NCI-H2029 (cell line): ENCODE results near the gene RAE1.

Experiments
- DNase-seq: peaks from one replicate; lab custom pipeline; 2025; lab: John Stamatoyannopoulos, UW

The RAE1 gene

DNA sequence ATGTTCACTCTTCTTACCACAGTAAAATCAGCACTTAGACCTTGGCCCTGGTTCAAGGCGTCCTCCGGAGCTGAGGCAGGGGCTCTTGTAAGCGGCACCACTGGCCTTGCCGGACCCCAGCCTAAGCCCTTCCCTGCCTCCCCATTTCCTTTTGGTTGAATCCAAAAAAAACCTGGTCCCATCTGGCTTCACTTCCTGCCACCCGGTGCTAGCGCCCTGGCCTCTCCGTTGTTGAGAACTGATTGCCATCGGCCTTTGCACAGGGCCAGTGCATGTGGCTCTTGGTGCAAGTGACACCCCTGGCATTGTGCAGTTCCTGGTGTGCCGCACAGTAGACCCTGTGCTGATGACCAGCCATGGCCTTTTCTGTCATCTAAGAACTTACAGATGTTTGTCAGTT is 21.1 kb downstream of the RAE1 start:
- DNase-seq, result no peak

DNA sequence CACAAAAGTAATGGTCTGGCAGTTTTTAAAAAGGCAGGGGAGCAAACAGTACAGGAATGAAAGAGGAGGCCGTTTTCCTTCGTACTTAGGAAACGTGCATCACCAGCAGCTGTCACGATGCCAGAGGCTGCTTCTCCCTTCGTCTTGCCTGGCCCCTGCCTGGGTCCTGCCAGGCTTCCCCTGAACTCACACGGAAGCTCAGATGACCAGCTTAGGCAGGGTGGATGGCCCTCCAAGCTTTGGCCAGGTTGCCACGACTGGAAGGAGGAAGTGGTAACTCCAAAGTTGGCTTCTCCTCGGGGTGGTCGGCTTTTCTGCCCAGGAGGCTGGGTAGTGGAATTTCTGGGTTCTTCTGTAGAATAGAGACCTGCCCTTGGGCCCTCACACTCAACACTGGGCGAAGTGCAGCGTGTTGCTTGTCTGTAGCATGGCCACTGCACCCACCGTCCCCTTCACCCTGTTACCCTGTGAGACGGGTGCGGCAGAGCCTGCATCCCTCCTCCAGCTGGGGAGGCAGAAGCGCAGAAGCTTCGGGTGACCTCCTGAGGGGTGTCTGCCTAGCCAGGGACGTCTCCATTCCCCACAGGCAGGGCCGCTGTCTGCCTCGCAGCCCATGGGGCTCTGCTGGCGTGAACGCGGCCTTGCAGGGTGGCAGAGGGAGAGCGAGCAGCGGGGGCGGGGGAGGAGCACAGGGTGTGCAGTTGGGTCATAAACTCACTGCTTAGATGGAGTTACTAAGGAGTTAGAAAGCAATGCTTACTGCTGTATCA is 21.7 kb downstream of the RAE1 start:
- DNase-seq, result no peak

DNA sequence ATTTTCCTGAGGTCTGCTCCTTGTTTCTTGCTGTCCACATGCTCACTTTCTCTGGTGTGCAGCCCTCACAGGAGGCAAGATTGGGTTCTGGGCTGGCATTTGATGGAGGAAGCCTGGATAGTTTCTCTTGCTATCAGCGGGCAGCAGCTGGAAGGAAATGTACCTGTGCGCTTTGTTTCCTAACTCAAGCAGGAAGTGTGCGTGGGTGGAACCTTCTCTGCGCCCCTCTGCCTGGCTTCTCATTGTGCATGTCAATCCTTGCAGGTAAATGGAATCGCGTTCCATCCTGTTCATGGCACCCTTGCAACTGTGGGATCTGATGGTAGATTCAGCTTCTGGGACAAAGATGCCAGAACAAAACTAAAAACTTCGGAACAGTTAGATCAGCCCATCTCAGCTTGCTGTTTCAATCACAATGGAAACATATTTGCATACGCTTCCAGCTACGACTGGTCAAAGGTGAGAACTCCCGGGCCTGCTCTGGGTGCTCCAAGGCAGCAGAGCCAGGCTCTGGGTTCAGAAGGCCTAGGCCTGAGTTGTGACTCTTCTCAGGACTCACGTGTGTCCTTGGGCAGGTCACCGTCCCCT is 23.4 kb downstream of the RAE1 start:
- no peak for DNase-seq

DNA sequence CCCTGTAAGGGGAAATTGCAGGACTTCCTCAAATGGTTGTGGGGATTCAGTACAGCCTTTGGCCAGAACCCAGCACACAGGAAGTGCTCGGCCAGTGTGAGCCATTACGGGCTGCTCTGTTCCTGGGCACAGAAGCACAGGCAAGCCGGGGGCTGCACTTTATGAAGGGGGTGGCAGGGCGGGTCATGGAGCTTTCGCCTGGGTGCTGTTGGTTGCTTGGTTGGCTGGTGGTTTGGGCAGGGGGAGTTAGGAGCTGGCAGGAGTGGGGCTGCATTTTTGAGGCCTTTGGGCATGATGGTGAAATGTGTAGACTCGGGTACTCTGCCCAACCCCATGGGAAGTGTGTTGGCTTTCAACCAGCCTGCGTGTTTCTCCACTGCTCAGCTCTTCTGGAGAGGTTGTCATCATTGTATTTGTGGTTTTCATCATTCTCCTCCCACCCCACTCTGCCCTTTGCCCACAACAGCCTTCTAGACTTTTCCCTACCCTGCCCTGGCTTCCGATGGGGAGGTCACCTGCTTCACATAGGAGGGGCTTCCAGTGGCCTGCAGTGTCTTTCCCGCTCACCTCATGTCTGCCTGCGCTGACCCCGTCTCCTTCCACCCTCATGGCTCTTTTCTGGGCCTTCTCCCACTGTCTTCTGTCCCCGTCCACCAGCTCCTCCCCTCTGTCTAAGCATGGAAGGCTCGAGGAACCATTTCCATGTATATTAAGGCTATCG is 24.0 kb downstream of the RAE1 start:
- no peak for DNase-seq

- no peak for DNase-seq
Measured at GRCh38 chr20:57375652-57376230, 24.7 kb downstream of the RAE1 start.

DNA sequence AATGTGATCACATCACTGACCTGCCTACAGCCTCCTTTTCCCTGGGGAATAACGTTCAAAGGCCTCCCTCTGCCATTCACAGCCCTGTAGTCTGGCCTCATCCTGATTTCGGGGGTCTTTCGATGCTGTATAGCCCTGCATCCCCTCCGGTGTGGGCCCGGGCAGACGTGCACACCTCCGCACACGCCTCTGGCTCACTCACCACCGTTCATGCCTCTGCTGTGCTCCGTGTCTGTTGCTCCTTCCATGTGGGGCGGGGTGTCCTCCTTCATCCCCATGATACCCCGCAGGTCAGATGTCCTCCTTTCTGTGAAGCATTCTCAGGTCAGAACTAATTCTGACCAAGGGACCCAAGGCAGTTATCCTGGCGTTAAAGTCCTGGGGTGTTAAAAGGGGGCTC is 26.3 kb downstream of the RAE1 start:
- no peak for DNase-seq

DNA sequence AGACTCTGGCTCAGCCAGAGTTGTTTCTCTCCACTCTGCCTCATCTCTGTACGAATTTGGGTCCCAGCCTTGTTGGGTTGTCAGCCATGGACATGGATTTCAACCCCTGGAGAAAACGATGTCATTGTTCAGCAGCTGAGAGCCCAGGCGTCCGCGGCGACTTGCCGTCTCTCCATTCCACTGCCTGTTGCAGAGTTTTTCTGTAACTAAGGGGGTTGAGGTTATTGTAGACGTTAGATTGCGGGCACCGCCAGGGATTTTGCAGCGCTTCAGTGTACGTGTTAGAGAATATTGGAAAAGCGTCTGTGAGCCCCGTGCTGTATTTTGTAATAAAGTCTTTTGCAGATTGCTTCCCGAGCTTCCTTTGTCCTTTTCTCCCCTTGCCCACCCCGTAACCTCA is 27.1 kb downstream of the RAE1 start:
- DNase-seq, result no peak

DNA sequence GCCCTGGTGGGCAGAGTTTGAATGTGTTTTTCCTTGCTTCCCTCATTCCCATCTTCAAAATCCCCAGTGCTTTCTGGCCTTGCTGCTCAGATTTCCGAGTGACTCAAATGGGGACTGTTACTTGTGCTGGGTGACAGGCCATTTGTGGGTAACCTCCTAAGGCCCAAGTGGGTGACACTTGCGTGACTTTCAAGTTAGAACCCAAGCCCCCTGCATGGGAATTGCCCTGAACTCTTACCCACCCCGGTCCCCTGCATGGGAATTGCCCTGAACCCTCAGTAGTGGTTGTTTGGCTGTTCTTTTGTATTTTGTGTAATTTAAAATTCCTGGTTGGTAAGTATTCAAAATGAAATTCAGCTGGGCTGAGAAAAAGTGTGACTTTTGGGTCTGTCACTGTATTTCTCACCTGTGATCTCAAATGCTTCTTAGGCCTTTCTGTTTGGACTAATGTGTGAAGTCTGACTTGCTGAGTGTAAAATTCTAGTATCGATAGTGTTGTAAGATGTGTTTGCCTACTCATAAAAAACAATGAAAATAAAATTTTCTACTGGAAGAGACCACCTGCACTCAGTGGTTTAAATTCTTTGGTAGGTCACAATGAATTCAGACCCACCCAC is 27.7 kb downstream of the RAE1 start:
- no peak for DNase-seq

DNA sequence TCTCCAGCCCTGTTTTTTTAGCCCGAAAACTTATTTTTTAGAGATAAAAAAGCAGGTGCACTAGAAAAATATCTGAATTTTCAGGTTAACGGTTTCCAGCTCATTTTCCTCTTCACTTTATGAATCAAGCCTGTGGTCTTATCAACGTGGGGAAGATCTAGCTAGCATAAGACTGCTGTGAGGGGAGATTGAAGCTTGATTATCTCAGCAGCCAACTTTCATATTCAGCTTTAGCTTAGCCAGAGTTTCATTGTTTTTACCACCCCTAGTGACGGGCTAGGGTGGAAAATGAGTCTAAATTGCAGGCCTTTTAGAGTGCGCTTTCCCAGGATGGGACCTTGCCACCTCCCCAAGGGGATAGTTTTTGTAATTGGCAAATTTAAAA is 28.2 kb downstream of the RAE1 start:
- DNase-seq, result no peak

DNA sequence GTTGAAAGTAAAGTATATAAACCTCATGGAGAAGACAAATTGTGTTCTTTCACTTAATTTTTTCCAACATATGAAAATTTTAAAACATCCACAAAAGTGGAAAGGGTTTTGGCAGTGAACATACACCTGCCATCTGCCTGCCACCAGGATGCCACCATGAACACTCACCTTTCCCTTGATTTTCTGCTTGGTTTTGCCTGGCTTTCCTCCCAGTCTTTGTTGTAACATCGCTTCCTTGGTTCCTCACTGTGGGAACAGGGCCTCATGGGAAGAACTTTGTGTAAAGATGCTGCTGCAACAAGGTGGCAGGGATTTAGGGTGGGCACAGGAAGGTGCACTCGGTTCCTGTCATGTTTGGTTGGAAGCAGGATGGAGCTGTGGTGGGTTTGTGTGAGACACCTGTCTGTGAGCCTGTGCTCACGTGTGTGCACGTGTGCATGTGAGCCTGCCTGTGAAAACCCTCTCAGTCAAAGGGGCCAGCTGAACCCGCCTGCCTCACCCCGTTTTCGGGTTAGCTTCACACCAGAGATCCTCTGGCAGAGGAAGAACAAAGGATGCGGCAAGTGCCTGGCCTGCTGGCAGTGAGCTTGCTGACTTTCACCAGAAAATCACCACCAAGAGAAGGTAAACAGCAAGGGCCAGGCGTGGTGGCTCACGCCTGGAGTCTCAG is 29.2 kb downstream of the RAE1 start:
- DNase-seq, result no peak

- peak; percentile 40 for DNase-seq
Measured at GRCh38 chr20:57381596-57382503, 30.8 kb downstream of the RAE1 start.

GRCh38 chr20:57382516-57382915 is 31.5 kb downstream of the RAE1 start:
- DNase-seq, result no peak

DNA sequence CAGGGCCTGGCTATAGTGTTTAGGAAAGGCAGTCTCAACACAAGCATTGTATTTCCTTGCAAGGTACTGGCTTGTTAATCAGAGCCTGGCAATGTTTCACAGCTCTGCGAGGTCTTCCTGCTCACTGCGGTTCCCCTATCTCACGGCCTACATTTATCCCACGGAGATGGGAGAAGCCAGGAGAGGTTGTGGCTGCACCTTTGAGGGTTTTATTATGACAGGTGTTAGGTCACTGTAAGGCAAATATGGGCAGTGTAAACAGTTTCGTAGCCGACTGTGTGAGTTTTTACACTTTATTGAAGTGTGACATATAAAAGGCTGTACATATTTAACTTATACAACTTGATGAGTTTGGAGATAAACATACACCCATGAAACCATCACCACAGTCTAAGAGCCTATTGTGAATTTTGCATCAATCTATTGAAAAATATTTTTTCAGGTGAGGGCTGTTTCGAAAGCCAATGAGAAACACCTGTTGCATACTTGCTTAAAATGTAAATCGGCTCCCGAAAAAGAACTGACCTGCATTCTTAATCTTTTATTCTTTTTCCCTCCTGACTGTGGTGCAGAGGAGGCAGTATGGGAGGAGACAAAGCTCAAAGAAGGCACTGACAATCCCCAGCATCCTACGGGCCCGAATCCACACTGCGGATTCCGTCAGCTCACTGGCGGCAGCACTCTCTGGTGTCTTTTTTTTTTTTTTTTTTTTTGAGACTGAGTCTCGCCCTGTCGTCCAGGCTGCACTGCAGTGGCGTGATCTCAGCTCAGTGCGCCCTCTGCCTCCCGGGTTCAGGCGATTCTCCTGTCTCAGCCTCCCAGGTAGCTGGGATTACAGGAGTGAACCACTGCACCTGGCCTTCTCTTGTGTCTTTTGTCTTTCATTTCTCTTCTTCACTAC is 32.6 kb downstream of the RAE1 start:
- DNase-seq, result peak; percentile 60

- DNase-seq, result no peak
Measured at GRCh38 chr20:57384486-57384885, 33.4 kb downstream of the RAE1 start.

DNA sequence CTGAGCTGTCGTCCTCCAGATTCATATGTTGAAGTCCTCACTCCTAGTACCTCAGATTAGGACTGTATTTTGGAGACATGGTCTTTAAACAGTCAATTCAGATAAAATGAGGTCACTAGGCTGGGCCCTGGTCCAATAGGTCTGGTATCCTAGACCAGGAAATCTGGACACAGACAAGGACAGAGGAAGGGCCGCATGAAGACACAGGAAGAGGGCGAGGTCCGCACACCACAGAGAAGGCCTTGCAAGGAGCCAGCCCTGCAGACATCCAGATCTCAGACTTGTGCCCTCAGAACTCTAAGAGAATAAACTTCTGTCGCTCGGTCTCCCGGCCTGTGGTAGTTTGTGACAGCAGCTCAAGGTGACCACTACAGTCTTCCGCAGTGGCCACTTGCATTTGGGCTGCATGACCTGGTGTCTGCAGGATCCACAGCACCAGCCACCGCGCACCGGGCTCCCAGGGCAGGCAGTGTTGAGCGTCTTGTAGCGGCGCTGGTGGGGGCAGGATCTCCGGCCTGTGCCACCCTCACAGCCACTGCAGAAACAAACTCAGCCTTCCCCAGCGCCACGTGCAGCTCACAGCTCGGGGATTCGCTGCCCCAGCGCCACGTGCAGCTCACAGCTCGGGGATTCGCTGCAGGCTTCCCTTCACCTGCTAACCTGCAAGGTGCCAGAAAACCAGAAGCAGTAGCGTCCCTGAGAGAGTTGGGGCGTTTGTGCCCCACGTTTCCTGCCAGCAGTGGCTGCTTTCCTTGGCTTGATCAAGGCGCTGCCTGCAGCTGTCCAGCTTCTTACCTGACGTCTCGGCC is 34.1 kb downstream of the RAE1 start:
- no peak for DNase-seq

GRCh38 chr20:57385940-57386339 is 34.9 kb downstream of the RAE1 start:
- DNase-seq, result no peak

- no peak for DNase-seq
Measured at GRCh38 chr20:57386762-57387161, 35.7 kb downstream of the RAE1 start.

GRCh38 chr20:57387463-57387862 is 36.4 kb downstream of the RAE1 start:
- DNase-seq, result no peak

DNA sequence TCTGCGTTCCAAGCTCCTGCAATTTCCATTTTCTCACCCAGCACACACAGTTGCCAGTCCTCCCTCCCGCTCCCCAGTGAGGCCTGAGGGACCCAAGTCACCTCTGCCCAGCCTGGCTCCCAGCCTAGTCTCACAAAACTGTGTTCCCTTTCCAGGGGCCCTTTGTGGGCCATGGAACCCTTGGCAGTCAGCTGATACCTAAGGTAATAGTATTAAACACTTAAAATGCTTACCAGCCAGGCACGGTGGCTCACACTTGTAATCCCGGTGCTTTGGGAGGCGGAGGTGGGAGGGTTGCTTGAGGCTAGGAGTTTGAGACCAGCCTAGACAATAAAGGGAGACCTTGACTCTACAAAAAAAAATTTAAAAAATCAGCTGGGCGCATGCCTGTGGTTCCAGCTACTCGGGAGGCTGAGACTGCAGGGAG is 36.9 kb downstream of the RAE1 start:
- no peak for DNase-seq
